ENCODE data around the gene SIDT2.
A peak's percentile ranks its signal among the peaks of the same experiment; 100 is the strongest.

Gene SIDT2

GRCh38 chr11:117230286-117230961 lies 51.9 kb downstream of the SIDT2 start:
- no peak for TF ChIP-seq EZH2 (optimal IDR thresholded peaks at IDR 0.05; ENCODE audit: low read depth, low read length)
- TF ChIP-seq EZH2phosphoT487 (IDR thresholded peaks at IDR 0.05; ENCODE audit: low read length) = no peak
- no peak for TF ChIP-seq CTCF (IDR thresholded peaks at IDR 0.05; ENCODE audit: low read length)
- H3K9ac ChIP-seq (ENCODE audit: low read length) = peak overlapping the region; percentile 92; the same call in 1 of the 2 replicates
- H4K20me1 ChIP-seq (ENCODE audit: insufficient read depth, low read length) = no peaks in the 10 kb centered on the region
- H3F3A ChIP-seq (ENCODE audit: insufficient read depth, low read length) = no peaks in the 10 kb centered on the region
- H3K27me3 ChIP-seq (replicated peaks; ENCODE audit: insufficient read depth, low read length) = no peaks in the 10 kb centered on the region
- peaks cover 16% of the 10 kb centered on the region; the same call in 1 of the 2 replicates for H3K4me1 ChIP-seq (ENCODE audit: low read length)
- no peak overlapping the region for H2AFZ ChIP-seq (ENCODE audit: low read length)
- no peak overlapping the region; the same call in 1 of the 2 replicates for H3K27ac ChIP-seq (ENCODE audit: low read length)
- peak overlapping the region; percentile 95 for H3K4me3 ChIP-seq (ENCODE audit: low read length)
- no peak for DNase-seq
- H3K9me2 ChIP-seq (replicated peaks; ENCODE audit: insufficient read depth, low read length) = no peaks in the 10 kb centered on the region
- peak overlapping the region; percentile 93 for H3K4me2 ChIP-seq (ENCODE audit: low read depth, low read length)
- H3K36me3 ChIP-seq (replicated peaks; ENCODE audit: insufficient read depth, low read length) = peaks cover 3% of the 10 kb centered on the region; the same call in 1 of the 2 replicates
- H3K79me2 ChIP-seq (ENCODE audit: low read length) = peaks cover 32% of the 10 kb centered on the region
- H3K9me3 ChIP-seq (replicated peaks; ENCODE audit: insufficient read depth, low read length) = no peaks in the 10 kb centered on the region

- peaks cover 32% of the 10 kb centered on the region for H3K79me2 ChIP-seq (ENCODE audit: low read length)
- H3K9me3 ChIP-seq (replicated peaks; ENCODE audit: insufficient read depth, low read length) = no peaks in the 10 kb centered on the region
- no peaks in the 10 kb centered on the region for H3K27me3 ChIP-seq (replicated peaks; ENCODE audit: insufficient read depth, low read length)
- no peak for TF ChIP-seq CTCF (IDR thresholded peaks at IDR 0.05; ENCODE audit: low read length)
- no peak for TF ChIP-seq EZH2 (optimal IDR thresholded peaks at IDR 0.05; ENCODE audit: low read depth, low read length)
- TF ChIP-seq EZH2phosphoT487 (IDR thresholded peaks at IDR 0.05; ENCODE audit: low read length) = no peak
- peak overlapping the region; percentile 92 for H3K9ac ChIP-seq (ENCODE audit: low read length)
- H3K36me3 ChIP-seq (replicated peaks; ENCODE audit: insufficient read depth, low read length) = peaks cover 3% of the 10 kb centered on the region; the same call in 1 of the 2 replicates
- peaks cover 16% of the 10 kb centered on the region; the same call in 1 of the 2 replicates for H3K4me1 ChIP-seq (ENCODE audit: low read length)
- H3F3A ChIP-seq (ENCODE audit: insufficient read depth, low read length) = no peaks in the 10 kb centered on the region
- no peak for DNase-seq
- no peaks in the 10 kb centered on the region for H3K9me2 ChIP-seq (replicated peaks; ENCODE audit: insufficient read depth, low read length)
- H2AFZ ChIP-seq (ENCODE audit: low read length) = peak overlapping the region; percentile 53; the same call in 1 of the 2 replicates
- H4K20me1 ChIP-seq (ENCODE audit: insufficient read depth, low read length) = no peaks in the 10 kb centered on the region
- H3K4me2 ChIP-seq (ENCODE audit: low read depth, low read length) = peak overlapping the region; percentile 93
- H3K27ac ChIP-seq (ENCODE audit: low read length) = peak overlapping the region; percentile 4; the same call in 1 of the 2 replicates
- peak overlapping the region; percentile 95 for H3K4me3 ChIP-seq (ENCODE audit: low read length)
Observed at GRCh38 chr11:117230999-117231841, 52.7 kb downstream of the SIDT2 start.

- no peaks in the 10 kb centered on the region for H4K20me1 ChIP-seq (ENCODE audit: insufficient read depth, low read length)
- H3K79me2 ChIP-seq (ENCODE audit: low read length) = peaks cover 32% of the 10 kb centered on the region
- peaks cover 3% of the 10 kb centered on the region; the same call in 1 of the 2 replicates for H3K36me3 ChIP-seq (replicated peaks; ENCODE audit: insufficient read depth, low read length)
- peak within 1 kb of the TSS; percentile 87 for H2AFZ ChIP-seq (ENCODE audit: low read length)
- no peak for TF ChIP-seq EZH2 (optimal IDR thresholded peaks at IDR 0.05; ENCODE audit: low read depth, low read length)
- no peak for TF ChIP-seq CTCF (IDR thresholded peaks at IDR 0.05; ENCODE audit: low read length)
- TF ChIP-seq EZH2phosphoT487 (IDR thresholded peaks at IDR 0.05; ENCODE audit: low read length) = no peak
- peaks cover 16% of the 10 kb centered on the region; the same call in 1 of the 2 replicates for H3K4me1 ChIP-seq (ENCODE audit: low read length)
- no peak for DNase-seq
- no peaks in the 10 kb centered on the region for H3K9me3 ChIP-seq (replicated peaks; ENCODE audit: insufficient read depth, low read length)
- H3F3A ChIP-seq (ENCODE audit: insufficient read depth, low read length) = no peaks in the 10 kb centered on the region
- peak within 1 kb of the TSS; percentile 55; the same call in 1 of the 2 replicates for H3K27ac ChIP-seq (ENCODE audit: low read length)
- peak within 1 kb of the TSS; percentile 98 for H3K4me2 ChIP-seq (ENCODE audit: low read depth, low read length)
- H3K9ac ChIP-seq (ENCODE audit: low read length) = peak within 1 kb of the TSS; percentile 92
- peak within 1 kb of the TSS; percentile 95 for H3K4me3 ChIP-seq (ENCODE audit: low read length)
- no peaks in the 10 kb centered on the region for H3K27me3 ChIP-seq (replicated peaks; ENCODE audit: insufficient read depth, low read length)
- H3K9me2 ChIP-seq (replicated peaks; ENCODE audit: insufficient read depth, low read length) = no peaks in the 10 kb centered on the region
Observed at GRCh38 chr11:117231842-117232091, 53.2 kb downstream of the SIDT2 start, which contains the start of gene PCSK7. TSS of gene PCSK7 (minus strand) at chr11:117232073. CDS start at chr11:117229844, 2,229 bp downstream.

Data from MM.1S (cell line).